BLaER1 treated with 17β-estradiol and CSF1 and Interleukin-3, amounts not matched to agents 10 nM and 100 nM (cell line): ENCODE results near the gene PARVB.

ENCODE experiments used
- H3K27ac ChIP-seq, 11 experiments: shearing (Covaris generic); formaldehyde crosslinking; 2 replicates each; pipeline ENCODE4 v1.8.1; 2022
- H3K27me3 ChIP-seq, 11 experiments: shearing (Covaris generic); formaldehyde crosslinking; 2 replicates each; pipeline ENCODE4 v1.8.1; 2022
- H3K36me3 ChIP-seq, 11 experiments: shearing (Covaris generic); formaldehyde crosslinking; 2 replicates each; pipeline ENCODE4 v1.8.1; 2022
- H3K4me1 ChIP-seq, 10 experiments: shearing (Covaris generic); formaldehyde crosslinking; 2 replicates each; pipeline ENCODE4 v1.8.1; 2022
- H3K4me2 ChIP-seq, 11 experiments: shearing (Covaris generic); formaldehyde crosslinking; 2 replicates each; pipeline ENCODE4 v1.8.1; 2022
- H3K4me3 ChIP-seq, 10 experiments: shearing (Covaris generic); formaldehyde crosslinking; 2 replicates each; pipeline ENCODE4 v1.8.1; 2022
- H3K9ac ChIP-seq, 11 experiments: shearing (Covaris generic); formaldehyde crosslinking; 2 replicates each; pipeline ENCODE4 v1.8.1; 2022
- H3K9me3 ChIP-seq, 11 experiments: shearing (Covaris generic); formaldehyde crosslinking; replicated peaks in 1 of 11; 2 replicates each; pipeline ENCODE4 v1.8.1; 2022
- H4K20me1 ChIP-seq, 11 experiments: shearing (Covaris generic); formaldehyde crosslinking; 2 replicates each; pipeline ENCODE4 v1.8.1; 2022
- Cebpa-rat ChIP-seq, 11 experiments: shearing (Covaris generic); IDR thresholded peaks; 2 replicates each; pipeline ENCODE4 v1.8.1; 2022

The PARVB gene

GRCh38 chr22:44188986-44189630, 165.0 kb downstream of the PARVB start:
- H3K4me1 ChIP-seq = peaks cover 53 to 96% (median 75%) of the 10 kb centered on the region in 10 experiments
- H3K9ac ChIP-seq = 0 out of 22 replicates have a peak overlapping the region, but pooled peaks of 1 of the 11 experiments have one; percentile 2
- peaks cover 0 to 55% (median 29%) of the 10 kb centered on the region in 11 experiments; a peak in 18 of 22 replicates for H3K36me3 ChIP-seq
- H3K27ac ChIP-seq = no peak overlapping the region
- no peak for TF ChIP-seq Cebpa-rat (IDR thresholded peaks at IDR 0.05)
- no peak overlapping the region for H3K4me3 ChIP-seq
- H3K9me3 ChIP-seq = peaks cover 0 to 7% (median 0%) of the 10 kb centered on the region in 11 experiments; a peak in 1 of 22 replicates
- peak overlapping the region; percentile 1 to 88 (median 71); a peak in 18 of 22 replicates for H3K4me2 ChIP-seq
- H3K27me3 ChIP-seq = peaks cover 15 to 33% (median 24%) of the 10 kb centered on the region in 11 experiments; a peak in 21 of 22 replicates
- H4K20me1 ChIP-seq = peaks cover 14 to 100% (median 83%) of the 10 kb centered on the region in 11 experiments; a peak in 21 of 22 replicates

GRCh38 chr22:44190381-44190976, 166.4 kb downstream of the PARVB start:
- H3K9me3 ChIP-seq = peaks cover 0 to 7% (median 0%) of the 10 kb centered on the region in 11 experiments; a peak in 1 of 22 replicates

GRCh38 chr22:44191036-44191454, 166.9 kb downstream of the PARVB start:
- no peak overlapping the region for H3K4me3 ChIP-seq
- H3K36me3 ChIP-seq = peaks cover 0 to 50% (median 10%) of the 10 kb centered on the region in 11 experiments; a peak in 17 of 22 replicates
- peak overlapping the region; percentile 64 to 90 (median 78) for H3K4me2 ChIP-seq
- TF ChIP-seq Cebpa-rat (IDR thresholded peaks at IDR 0.05) = no peak
- peaks cover 15 to 36% (median 24%) of the 10 kb centered on the region in 11 experiments; a peak in 21 of 22 replicates for H3K27me3 ChIP-seq
- peaks cover 52 to 100% (median 88%) of the 10 kb centered on the region in 10 experiments for H3K4me1 ChIP-seq
- H3K9ac ChIP-seq = peak overlapping the region in 1 of 11 experiments; percentile 28; a peak in 1 of 22 replicates
- H3K9me3 ChIP-seq = peaks cover 0 to 7% (median 0%) of the 10 kb centered on the region in 11 experiments; a peak in 1 of 22 replicates
- H3K27ac ChIP-seq = no peak overlapping the region
- H4K20me1 ChIP-seq = peaks cover 14 to 100% (median 77%) of the 10 kb centered on the region in 11 experiments; a peak in 21 of 22 replicates

More at GRCh38 chr22:44190381-44190976, 166.4 kb downstream of the PARVB start:
- H3K27ac ChIP-seq = no peak overlapping the region
- TF ChIP-seq Cebpa-rat (IDR thresholded peaks at IDR 0.05) = no peak
- peaks cover 14 to 100% (median 80%) of the 10 kb centered on the region in 11 experiments; a peak in 21 of 22 replicates for H4K20me1 ChIP-seq
- H3K4me2 ChIP-seq = peak overlapping the region; percentile 64 to 90 (median 78)
- no peak overlapping the region for H3K4me3 ChIP-seq
- peaks cover 15 to 36% (median 24%) of the 10 kb centered on the region in 11 experiments; a peak in 21 of 22 replicates for H3K27me3 ChIP-seq
- peaks cover 0 to 50% (median 15%) of the 10 kb centered on the region in 11 experiments; a peak in 17 of 22 replicates for H3K36me3 ChIP-seq
- peak overlapping the region in 1 of 11 experiments; percentile 28; a peak in 1 of 22 replicates for H3K9ac ChIP-seq
- H3K4me1 ChIP-seq = peaks cover 52 to 97% (median 86%) of the 10 kb centered on the region in 10 experiments

- Histone ChIP-seq H3K9ac (no peak overlapping the region), H3K9me3 (peaks cover 0 to 7% (median 0%) of the 10 kb centered on the region in 11 experiments; a peak in 1 of 22 replicates), H3K36me3 (peaks cover 0 to 51% (median 1%) of the 10 kb centered on the region in 11 experiments; a peak in 11 of 22 replicates), H3K27ac (no peak overlapping the region), H4K20me1 (peaks cover 2 to 100% (median 73%) of the 10 kb centered on the region in 11 experiments; a peak in 20 of 22 replicates), H3K4me2 (peak overlapping the region; percentile 39 to 90 (median 78); a peak in 21 of 22 replicates), H3K27me3 (peaks cover 15 to 36% (median 24%) of the 10 kb centered on the region in 11 experiments; a peak in 21 of 22 replicates), H3K4me1 (peaks cover 40 to 93% (median 89%) of the 10 kb centered on the region in 10 experiments), H3K4me3 (peak overlapping the region in 1 of 10 experiments; percentile 31; a peak in 2 of 20 replicates)
- TF ChIP-seq Cebpa-rat (IDR thresholded peaks at IDR 0.05) = no peak
Measured at GRCh38 chr22:44192098-44192815, 168.2 kb downstream of the PARVB start.

GRCh38 chr22:44192816-44193534, 168.9 kb downstream of the PARVB start:
- H3K4me3 ChIP-seq = peak overlapping the region in 1 of 10 experiments; percentile 31; a peak in 2 of 20 replicates
- peaks cover 0 to 100% (median 68%) of the 10 kb centered on the region in 11 experiments; a peak in 20 of 22 replicates for H4K20me1 ChIP-seq
- peaks cover 40 to 89% (median 83%) of the 10 kb centered on the region in 10 experiments for H3K4me1 ChIP-seq
- peak overlapping the region; percentile 39 to 90 (median 78); a peak in 21 of 22 replicates for H3K4me2 ChIP-seq
- no peak for TF ChIP-seq Cebpa-rat (IDR thresholded peaks at IDR 0.05)
- H3K9ac ChIP-seq = peak overlapping the region in 1 of 11 experiments; percentile 18; a peak in 1 of 22 replicates
- H3K9me3 ChIP-seq = peaks cover 0 to 7% (median 0%) of the 10 kb centered on the region in 11 experiments; a peak in 1 of 22 replicates
- H3K27ac ChIP-seq = no peak overlapping the region
- peaks cover 9 to 36% (median 24%) of the 10 kb centered on the region in 11 experiments; a peak in 21 of 22 replicates for H3K27me3 ChIP-seq
- H3K36me3 ChIP-seq = peaks cover 0 to 56% (median 8%) of the 10 kb centered on the region in 11 experiments; a peak in 11 of 22 replicates

GRCh38 chr22:44193535-44193891, 169.4 kb downstream of the PARVB start:
- H3K9me3 ChIP-seq = peaks cover 0 to 7% (median 0%) of the 10 kb centered on the region in 11 experiments; a peak in 1 of 22 replicates
- peaks cover 0 to 58% (median 14%) of the 10 kb centered on the region in 11 experiments; a peak in 12 of 22 replicates for H3K36me3 ChIP-seq
- TF ChIP-seq Cebpa-rat (IDR thresholded peaks at IDR 0.05) = no peak
- H3K4me3 ChIP-seq = no peak overlapping the region
- peaks cover 7 to 36% (median 21%) of the 10 kb centered on the region in 11 experiments; a peak in 21 of 22 replicates for H3K27me3 ChIP-seq
- no peak overlapping the region for H3K27ac ChIP-seq
- H4K20me1 ChIP-seq = peaks cover 0 to 97% (median 62%) of the 10 kb centered on the region in 11 experiments; a peak in 20 of 22 replicates
- peaks cover 40 to 83% (median 77%) of the 10 kb centered on the region in 10 experiments for H3K4me1 ChIP-seq
- H3K9ac ChIP-seq = no peak overlapping the region
- peak overlapping the region in 9 of 11 experiments; percentile 64 to 90 (median 79); a peak in 17 of 22 replicates for H3K4me2 ChIP-seq

- no peak for TF ChIP-seq Cebpa-rat (IDR thresholded peaks at IDR 0.05)
- no peak overlapping the region for H3K9ac ChIP-seq
- H3K4me1 ChIP-seq = peaks cover 34 to 79% (median 74%) of the 10 kb centered on the region in 10 experiments
- H3K27me3 ChIP-seq = peaks cover 0 to 36% (median 14%) of the 10 kb centered on the region in 11 experiments; a peak in 15 of 22 replicates
- peaks cover 6 to 93% (median 59%) of the 10 kb centered on the region in 11 experiments; a peak in 18 of 22 replicates for H4K20me1 ChIP-seq
- H3K36me3 ChIP-seq = peaks cover 0 to 68% (median 22%) of the 10 kb centered on the region in 11 experiments; a peak in 14 of 22 replicates
- no peak overlapping the region for H3K27ac ChIP-seq
- H3K4me2 ChIP-seq = peak overlapping the region in 8 of 11 experiments; percentile 74 to 90 (median 79); a peak in 15 of 22 replicates
- no peak overlapping the region for H3K4me3 ChIP-seq
- H3K9me3 ChIP-seq = peaks cover 0 to 7% (median 0%) of the 10 kb centered on the region in 11 experiments; a peak in 1 of 22 replicates
Measured at GRCh38 chr22:44194569-44194968, 170.5 kb downstream of the PARVB start.
